ENCODE results near the gene SDK2. TPM values are rescaled to one million over a fixed set of nuclear protein-coding genes. Genes with fewer than 3 reads are reported as not detected.

Gene SDK2
- polyA plus RNA-seq, 3 donors: 0.01 TPM; not detected in 2

GRCh38 chr17:73285603-73285908, 358.7 kb downstream of the SDK2 start:
- H3K27me3 Mint-ChIP-seq (ENCODE audit: low read depth in 3 of 3): peaks cover 0 to 4% (median 3%) of the 10 kb centered on the region in 3 donors
- Histone ChIP-seq H3K9me3 (replicated peaks in 1 of 2; ENCODE audit: control insufficient read depth in 1 of 2, insufficient read depth in 1 of 2, low read length in 2 of 2) (no peaks in the 10 kb centered on the region), H3K4me1 (ENCODE audit: control insufficient read depth in 1 of 2, insufficient read depth in 2 of 2, low read length in 2 of 2) (peaks cover 15 to 19% of the 10 kb centered on the region in 2 donors), H3K36me3 (replicated peaks in 1 of 2; ENCODE audit: control insufficient read depth in 1 of 2, insufficient read depth in 2 of 2, low read length in 2 of 2) (peaks cover 10 to 23% of the 10 kb centered on the region in 2 donors), H3K79me2 (ENCODE audit: insufficient read depth, low read length) (peaks cover 23% of the 10 kb centered on the region), H3K27ac (ENCODE audit: low read depth in 1 of 2, low read length in 2 of 2) (no peak overlapping the region), H4K20me1 (ENCODE audit: insufficient read depth, low read length) (peaks cover 13% of the 10 kb centered on the region), H2AFZ (ENCODE audit: insufficient read depth, low read depth, low read length, poor library complexity, severe bottlenecking) (no peak overlapping the region), H3K4me3 (replicated peaks in 1 of 3; ENCODE audit: low read depth in 2 of 3, low read length in 3 of 3) (no peak overlapping the region), H3K9ac (ENCODE audit: insufficient read depth, low read length, poor library complexity, severe bottlenecking) (no peak overlapping the region), H3K4me2 (replicated peaks; ENCODE audit: extremely low read depth, low read length, poor library complexity, severe bottlenecking) (no peak overlapping the region), H3K27me3 (ENCODE audit: control insufficient read depth in 2 of 2, insufficient read depth in 2 of 2, low read length in 2 of 2) (no peaks in the 10 kb centered on the region)
- TF ChIP-seq, protein P1, sequence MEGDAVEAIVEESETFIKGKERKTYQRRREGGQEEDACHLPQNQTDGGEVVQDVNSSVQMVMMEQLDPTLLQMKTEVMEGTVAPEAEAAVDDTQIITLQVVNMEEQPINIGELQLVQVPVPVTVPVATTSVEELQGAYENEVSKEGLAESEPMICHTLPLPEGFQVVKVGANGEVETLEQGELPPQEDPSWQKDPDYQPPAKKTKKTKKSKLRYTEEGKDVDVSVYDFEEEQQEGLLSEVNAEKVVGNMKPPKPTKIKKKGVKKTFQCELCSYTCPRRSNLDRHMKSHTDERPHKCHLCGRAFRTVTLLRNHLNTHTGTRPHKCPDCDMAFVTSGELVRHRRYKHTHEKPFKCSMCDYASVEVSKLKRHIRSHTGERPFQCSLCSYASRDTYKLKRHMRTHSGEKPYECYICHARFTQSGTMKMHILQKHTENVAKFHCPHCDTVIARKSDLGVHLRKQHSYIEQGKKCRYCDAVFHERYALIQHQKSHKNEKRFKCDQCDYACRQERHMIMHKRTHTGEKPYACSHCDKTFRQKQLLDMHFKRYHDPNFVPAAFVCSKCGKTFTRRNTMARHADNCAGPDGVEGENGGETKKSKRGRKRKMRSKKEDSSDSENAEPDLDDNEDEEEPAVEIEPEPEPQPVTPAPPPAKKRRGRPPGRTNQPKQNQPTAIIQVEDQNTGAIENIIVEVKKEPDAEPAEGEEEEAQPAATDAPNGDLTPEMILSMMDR (IDR thresholded peaks at IDR 0.05): no peak
- no peak overlapping the region for H3K4me3 Mint-ChIP-seq
- peaks cover 23 to 44% of the 10 kb centered on the region in 2 donors for H3K36me3 Mint-ChIP-seq
- intact Hi-C loops (cut with micrococcal nuclease): no loop called here
- H3K4me1 Mint-ChIP-seq: peaks cover 29% of the 10 kb centered on the region
- H3K9me3 Mint-ChIP-seq: no peaks in the 10 kb centered on the region
- H3K27ac Mint-ChIP-seq: no peak overlapping the region
- 98% methylated on average over 12 of the region's 15 CpGs for WGBS (ENCODE audit: insufficient coverage)
- no peak for DNase-seq

- H4K20me1 ChIP-seq (ENCODE audit: insufficient read depth, low read length): peaks cover 13% of the 10 kb centered on the region
- Mint-ChIP-seq H3K4me3 (no peak overlapping the region), H3K27ac (no peak overlapping the region), H3K27me3 (ENCODE audit: low read depth in 3 of 3) (peaks cover 0 to 4% (median 3%) of the 10 kb centered on the region in 3 donors), H3K4me1 (peaks cover 24% of the 10 kb centered on the region), H3K9me3 (no peaks in the 10 kb centered on the region), H3K36me3 (peaks cover 23 to 44% of the 10 kb centered on the region in 2 donors)
- no peak overlapping the region for H3K4me2 ChIP-seq (replicated peaks; ENCODE audit: extremely low read depth, low read length, poor library complexity, severe bottlenecking)
- no peak overlapping the region for H2AFZ ChIP-seq (ENCODE audit: insufficient read depth, low read depth, low read length, poor library complexity, severe bottlenecking)
- no peak overlapping the region for H3K4me3 ChIP-seq (replicated peaks in 1 of 3; ENCODE audit: low read depth in 2 of 3, low read length in 3 of 3)
- H3K79me2 ChIP-seq (ENCODE audit: insufficient read depth, low read length): peaks cover 18% of the 10 kb centered on the region
- peaks cover 10 to 14% of the 10 kb centered on the region in 2 donors for H3K4me1 ChIP-seq (ENCODE audit: control insufficient read depth in 1 of 2, insufficient read depth in 2 of 2, low read length in 2 of 2)
- TF ChIP-seq, protein P1 (IDR thresholded peaks at IDR 0.05): no peak
- no peaks in the 10 kb centered on the region for H3K27me3 ChIP-seq (ENCODE audit: control insufficient read depth in 2 of 2, insufficient read depth in 2 of 2, low read length in 2 of 2)
- intact Hi-C loops (cut with micrococcal nuclease): no loop called here
- no peak overlapping the region for H3K9ac ChIP-seq (ENCODE audit: insufficient read depth, low read length, poor library complexity, severe bottlenecking)
- no peaks in the 10 kb centered on the region for H3K9me3 ChIP-seq (replicated peaks in 1 of 2; ENCODE audit: control insufficient read depth in 1 of 2, insufficient read depth in 1 of 2, low read length in 2 of 2)
- H3K36me3 ChIP-seq (replicated peaks in 1 of 2; ENCODE audit: control insufficient read depth in 1 of 2, insufficient read depth in 2 of 2, low read length in 2 of 2): peaks cover 10 to 23% of the 10 kb centered on the region in 2 donors
- WGBS (ENCODE audit: insufficient coverage): 97% methylated on average over 13 of the region's 20 CpGs
- no peak for DNase-seq
- no peak overlapping the region for H3K27ac ChIP-seq (ENCODE audit: low read depth in 1 of 2, low read length in 2 of 2)
Measured at GRCh38 chr17:73284906-73285602, 359.2 kb downstream of the SDK2 start.
